AG09319 (cell line): Measurements from ENCODE around the gene TSPOAP1.

Experiments
- DNase-seq: peaks from one replicate; pipeline ENCODE4 v3.0.0-alpha.2; 2010; ENCODE audit warnings: low read depth; ENCODE audit errors: extremely low read depth
- TF ChIP-seq, protein P1 (sequence below): IDR thresholded peaks from 2 replicates; pipeline ENCODE4 v1.5.1; 2011; ENCODE audit warnings: low read depth, mild to moderate bottlenecking, inconsistent platforms, low read length, moderate library complexity

Gene TSPOAP1

DNA sequence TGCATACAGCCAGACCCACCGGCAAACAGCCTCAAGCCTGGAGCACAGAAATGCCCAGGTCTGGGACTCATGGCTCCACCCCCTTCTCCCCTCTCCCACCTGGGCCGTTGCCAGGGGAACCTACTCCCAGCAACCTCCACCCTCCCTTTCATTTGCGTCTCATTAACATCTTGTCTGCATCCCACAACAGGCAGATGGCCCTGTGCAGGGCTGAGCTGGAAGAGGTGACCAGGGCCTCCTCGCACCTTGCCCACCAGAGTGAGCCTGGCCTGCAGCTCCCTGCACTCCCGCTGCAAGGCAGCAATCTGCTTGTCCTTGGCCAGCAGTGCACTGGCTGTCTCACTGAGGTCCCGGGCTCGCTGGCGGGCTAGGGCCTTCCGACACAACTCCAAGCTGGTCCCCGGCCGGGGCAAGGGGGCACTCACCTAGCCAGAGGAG lies 3.3 kb downstream of the TSPOAP1 start:
- DNase-seq = no peak
- TF ChIP-seq, protein P1, sequence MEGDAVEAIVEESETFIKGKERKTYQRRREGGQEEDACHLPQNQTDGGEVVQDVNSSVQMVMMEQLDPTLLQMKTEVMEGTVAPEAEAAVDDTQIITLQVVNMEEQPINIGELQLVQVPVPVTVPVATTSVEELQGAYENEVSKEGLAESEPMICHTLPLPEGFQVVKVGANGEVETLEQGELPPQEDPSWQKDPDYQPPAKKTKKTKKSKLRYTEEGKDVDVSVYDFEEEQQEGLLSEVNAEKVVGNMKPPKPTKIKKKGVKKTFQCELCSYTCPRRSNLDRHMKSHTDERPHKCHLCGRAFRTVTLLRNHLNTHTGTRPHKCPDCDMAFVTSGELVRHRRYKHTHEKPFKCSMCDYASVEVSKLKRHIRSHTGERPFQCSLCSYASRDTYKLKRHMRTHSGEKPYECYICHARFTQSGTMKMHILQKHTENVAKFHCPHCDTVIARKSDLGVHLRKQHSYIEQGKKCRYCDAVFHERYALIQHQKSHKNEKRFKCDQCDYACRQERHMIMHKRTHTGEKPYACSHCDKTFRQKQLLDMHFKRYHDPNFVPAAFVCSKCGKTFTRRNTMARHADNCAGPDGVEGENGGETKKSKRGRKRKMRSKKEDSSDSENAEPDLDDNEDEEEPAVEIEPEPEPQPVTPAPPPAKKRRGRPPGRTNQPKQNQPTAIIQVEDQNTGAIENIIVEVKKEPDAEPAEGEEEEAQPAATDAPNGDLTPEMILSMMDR = no peak

DNA sequence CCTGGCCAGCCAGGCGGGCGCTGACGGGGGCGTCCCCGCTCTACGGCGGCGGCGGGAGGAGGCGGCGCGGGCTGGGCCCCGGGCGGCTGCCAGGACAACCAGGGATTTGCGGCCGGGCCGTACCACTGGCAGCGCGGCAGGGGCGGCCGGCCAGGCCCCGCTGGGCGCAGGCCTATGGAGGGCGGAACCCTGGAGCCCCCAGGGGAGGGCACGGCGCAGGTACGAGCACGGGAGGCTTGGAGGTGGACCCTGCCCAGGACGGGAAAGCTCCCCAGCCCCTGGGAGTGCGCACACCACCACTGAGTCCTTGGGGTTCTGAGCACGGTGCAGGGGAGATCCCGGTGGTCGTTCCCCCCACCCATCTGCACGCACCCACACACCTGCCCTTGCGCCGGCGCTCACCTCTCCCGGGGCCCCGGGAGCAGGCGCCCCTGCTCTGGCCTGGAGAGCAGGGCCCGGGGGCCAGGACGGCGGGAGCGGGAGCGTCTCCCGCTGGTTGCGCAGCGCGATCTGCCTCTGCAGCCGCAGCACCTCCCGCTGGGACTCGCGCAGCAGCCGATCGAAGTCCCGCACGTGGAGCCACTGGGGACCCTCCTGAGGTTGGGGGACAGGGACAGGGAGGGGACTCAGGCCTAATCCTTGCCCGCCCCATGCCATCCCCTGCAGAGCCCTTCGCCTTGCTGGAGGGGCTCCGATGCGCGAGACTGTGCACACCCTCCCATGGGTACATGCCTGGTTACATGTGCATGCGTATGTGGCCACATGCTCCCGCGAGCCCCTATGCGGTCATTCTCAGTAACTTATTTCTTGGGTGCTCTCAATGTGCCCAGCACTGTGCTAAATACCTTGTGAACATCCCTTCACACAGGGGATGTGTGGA lies 3.9 kb downstream of the TSPOAP1 start:
- TF ChIP-seq, protein P1 = no peak
- DNase-seq = no peak

DNA sequence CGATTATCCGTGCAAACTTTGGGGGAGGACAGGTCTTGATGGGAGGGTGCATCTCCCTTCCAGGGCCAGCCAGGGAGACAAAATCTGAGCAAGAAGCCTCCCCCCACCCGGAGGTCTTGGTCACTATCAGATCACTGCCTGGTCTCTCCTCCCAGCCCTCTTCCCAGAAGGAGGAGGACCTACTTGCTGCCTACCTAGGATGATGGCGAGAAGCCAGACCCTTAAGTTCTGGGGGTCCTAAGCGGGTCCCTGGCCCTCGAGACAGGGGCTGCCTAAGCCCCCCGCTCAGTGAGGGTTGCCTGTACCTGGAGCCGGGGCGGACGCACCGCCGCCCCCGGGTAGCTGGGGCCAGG lies 4.6 kb downstream of the TSPOAP1 start:
- TF ChIP-seq, protein P1 = no peak
- DNase-seq = no peak

DNA sequence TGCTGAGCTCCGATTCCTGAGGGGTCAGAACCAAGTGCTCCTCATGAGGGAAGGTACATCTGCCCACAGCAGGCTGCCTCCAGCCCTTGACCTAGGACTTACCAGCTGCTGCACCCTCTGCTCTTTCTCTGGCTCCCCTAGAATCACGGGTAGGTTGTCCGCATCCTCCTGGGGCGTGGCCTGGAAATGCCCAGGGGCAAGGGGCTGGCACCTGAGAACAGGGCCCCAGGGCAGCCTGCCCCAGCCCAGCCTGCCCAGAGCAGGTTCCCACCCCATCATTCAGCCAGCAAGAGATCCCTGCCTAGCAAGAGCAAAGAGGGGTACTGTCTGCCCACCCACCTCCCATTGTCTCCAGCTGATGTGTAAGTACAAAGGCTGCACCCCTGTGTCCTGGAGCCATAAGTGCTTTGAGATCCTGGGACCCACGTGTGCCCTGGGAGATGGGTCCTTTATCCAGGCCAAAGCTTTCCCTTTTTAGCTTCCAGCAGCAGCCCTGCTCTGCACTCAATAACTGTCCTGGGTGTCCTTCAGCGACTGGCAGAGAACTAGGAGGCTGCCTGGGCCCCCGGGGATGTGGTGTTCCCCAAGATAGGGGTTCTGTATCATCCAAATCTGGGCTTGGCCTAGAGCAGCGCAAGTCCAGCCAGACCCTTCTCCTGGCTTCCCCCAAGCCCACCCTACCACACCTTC lies 5.1 kb downstream of the TSPOAP1 start:
- DNase-seq = no peak
- TF ChIP-seq, protein P1 = no peak

DNA sequence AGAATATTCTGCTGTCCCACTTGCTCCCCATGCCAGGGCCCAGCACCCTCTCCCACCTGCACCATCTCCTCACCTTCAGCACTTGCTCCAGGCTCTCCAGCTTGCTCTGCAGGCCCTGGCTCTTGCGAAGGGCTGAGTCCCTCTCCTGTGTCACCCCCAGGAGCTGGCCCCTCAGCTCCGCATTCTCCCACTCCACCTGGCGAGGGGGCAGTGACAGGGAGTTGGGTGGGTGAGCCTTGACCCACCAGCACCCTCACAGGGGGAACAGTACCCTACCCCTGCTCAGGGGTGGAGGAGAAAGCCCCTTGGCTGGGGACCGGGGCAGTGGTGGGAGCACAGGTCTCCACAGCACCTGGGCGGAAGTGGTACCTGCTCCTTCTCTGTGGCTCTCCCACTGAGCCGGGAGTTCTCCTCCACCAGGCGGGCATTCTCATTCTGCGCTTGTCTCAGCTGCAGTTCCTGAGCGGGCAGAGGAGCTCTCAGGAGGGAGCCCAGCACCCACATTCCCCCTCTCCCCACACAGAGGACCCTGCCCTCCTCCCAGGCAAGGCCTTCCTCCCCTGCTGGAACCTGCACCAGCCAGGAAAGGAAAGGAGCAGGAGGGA lies 5.9 kb downstream of the TSPOAP1 start:
- no peak for DNase-seq
- TF ChIP-seq, protein P1 = no peak

DNA sequence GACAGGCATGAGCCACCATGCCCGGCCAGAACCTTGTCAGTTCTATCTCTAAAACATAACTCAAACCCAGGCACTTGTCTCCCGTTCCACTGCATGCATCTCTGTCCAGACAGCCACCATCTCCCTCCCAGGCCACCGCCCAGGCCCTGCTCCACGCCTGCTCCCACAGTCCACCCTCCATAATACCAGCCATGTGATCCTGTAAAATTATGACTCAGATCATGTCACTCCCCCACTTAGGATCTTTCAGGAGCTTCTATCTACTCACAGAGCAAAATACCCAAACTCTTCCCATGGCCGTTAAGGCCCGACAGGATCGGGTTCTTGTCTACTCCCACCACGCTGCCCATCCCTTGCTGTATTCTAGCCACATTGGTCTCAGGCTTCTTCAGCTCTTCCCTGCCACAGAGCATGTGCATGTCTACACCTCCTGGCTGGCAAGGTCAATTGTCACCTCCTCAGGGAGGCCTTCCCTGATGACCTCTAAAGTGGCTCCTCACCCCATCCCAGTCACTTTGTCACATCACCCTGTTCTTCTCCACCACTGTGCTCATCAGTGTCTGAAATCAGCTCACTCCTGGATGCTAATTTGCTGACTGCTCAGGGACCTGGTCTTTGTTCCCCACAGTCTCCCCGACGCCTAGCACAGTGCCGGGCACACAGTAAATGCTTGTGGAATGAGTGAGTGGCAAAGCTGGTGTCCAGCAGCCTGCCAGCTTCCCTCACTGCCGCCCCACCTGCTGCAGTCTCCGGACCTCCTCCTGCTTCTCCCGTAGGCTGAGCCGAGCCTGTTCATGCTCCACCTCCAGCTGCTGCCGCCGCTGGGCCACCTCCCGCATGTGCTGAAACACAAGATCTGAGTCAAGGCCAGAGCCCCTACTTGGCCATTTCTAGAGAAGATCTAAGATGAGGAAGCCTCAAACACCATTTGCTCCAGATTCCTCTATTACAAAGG lies 6.7 kb downstream of the TSPOAP1 start:
- no peak for DNase-seq
- TF ChIP-seq, protein P1 = no peak
